MG63 (cell line): ENCODE results near the gene EXOSC9. TPM values are rescaled to one million over a fixed set of nuclear protein-coding genes. Genes with fewer than 3 reads are reported as not detected.

ENCODE experiments used
- DNase-seq: peaks from one replicate; pipeline ENCODE4 v3.0.0-alpha.2; 2020
- H3K27me3 ChIP-seq: fragments of 250-450 bp; sonication (Bioruptor Pico); 2 replicates; pipeline ENCODE4 v1.5.1; 2020; ENCODE audit warnings: mild to moderate bottlenecking, moderate library complexity
- H3K36me3 ChIP-seq: fragments of 250-450 bp; sonication (Bioruptor Pico); 2 replicates; pipeline ENCODE4 v1.5.1; 2020; ENCODE audit warnings: mild to moderate bottlenecking, moderate library complexity
- H3K4me3 ChIP-seq: fragments of 250-450 bp; sonication (Bioruptor Pico); 2 replicates; pipeline ENCODE4 v1.5.1; 2020; ENCODE audit warnings: mild to moderate bottlenecking, moderate library complexity
- H3K9me3 ChIP-seq: fragments of 250-450 bp; sonication (Bioruptor Pico); 2 replicates; pipeline ENCODE4 v1.5.1; 2020; ENCODE audit warnings: mild to moderate bottlenecking, moderate library complexity
- total RNA-seq: library from RNA; depleted of rRNA; stranded (reverse); fragments of >200 nt; shearing (Covaris generic); gene quantifications from 2 replicates; pipeline ENCODE4 v1.2.3, GENCODE V29; 2014; ENCODE audit warnings: low replicate concordance; rRNA removed

EXOSC9 gene
- total RNA-seq, 1 experiment from 2014 or later = 76.5 TPM

GRCh38 chr4:121851354-121851753 lies 50.2 kb downstream of the EXOSC9 start:
- Histone ChIP-seq H3K9me3 (no peaks in the 10 kb centered on the region), H3K27me3 (no peaks in the 10 kb centered on the region), H3K4me3 (no peak overlapping the region), H3K36me3 (peaks cover 6% of the 10 kb centered on the region)
- DNase-seq = no peak

- no peak for DNase-seq
- H3K36me3 ChIP-seq = peaks cover 18% of the 10 kb centered on the region
- no peaks in the 10 kb centered on the region for H3K9me3 ChIP-seq
- no peak overlapping the region for H3K4me3 ChIP-seq
- H3K27me3 ChIP-seq = no peaks in the 10 kb centered on the region
Observed at GRCh38 chr4:121860121-121860520, 59.0 kb downstream of the EXOSC9 start.

GRCh38 chr4:121861426-121861825 lies 60.3 kb downstream of the EXOSC9 start:
- no peaks in the 10 kb centered on the region for H3K27me3 ChIP-seq
- no peaks in the 10 kb centered on the region for H3K9me3 ChIP-seq
- no peak for DNase-seq
- H3K36me3 ChIP-seq = peaks cover 27% of the 10 kb centered on the region
- no peak overlapping the region for H3K4me3 ChIP-seq

- Histone ChIP-seq H3K9me3 (0 out of 2 replicates have a peak, but pooled peaks cover 3% of the 10 kb centered on the region), H3K27me3 (no peaks in the 10 kb centered on the region), H3K4me3 (no peak overlapping the region), H3K36me3 (peaks cover 37% of the 10 kb centered on the region)
- DNase-seq = no peak
Observed at GRCh38 chr4:121863799-121864198, 62.7 kb downstream of the EXOSC9 start.

Other genes with a start within 250 kb of the EXOSC9 start
- gene ANXA5, start 104.3 kb upstream of the EXOSC9 start, total RNA-seq = 781 and 895 TPM in 2 replicates
- gene SMIM43, start 36.2 kb upstream of the EXOSC9 start, total RNA-seq = 2.2 and 3.4 TPM in 2 replicates
- 140 and 157 TPM in 2 replicates for gene CCNA2, start 22.6 kb downstream of the EXOSC9 start, total RNA-seq
- 2.6 and 8.1 TPM in 2 replicates for gene BBS7, start 69.2 kb downstream of the EXOSC9 start, total RNA-seq
- not detected in 2 replicates for gene TRPC3, start 150.7 kb downstream of the EXOSC9 start, total RNA-seq